Liver (tissue), 9 donors: ENCODE data around the gene BEST1. TPM values are rescaled to one million over a fixed set of nuclear protein-coding genes. Genes with fewer than 3 reads are reported as not detected.

Experiments
- DNase-seq: peaks from one replicate; pipeline ENCODE4 v3.0.0-alpha.2; 2017; ENCODE audit warnings: low spot score
- H3K27ac ChIP-seq, 2 donors: one replicate each; pipeline ENCODE4 v1.7.0; 2013; ENCODE audit warnings: inconsistent platforms in 2 of 2, low read length in 2 of 2, control low read depth in 1 of 2, low read depth in 1 of 2, mild to moderate bottlenecking in 1 of 2
- H3K27me3 ChIP-seq, 4 donors: one replicate each; pipeline versions ENCODE4 v1.6.1 to v1.7.0; 2013; ENCODE audit warnings: low read length in 3 of 4, inconsistent platforms in 1 of 4, mild to moderate bottlenecking in 1 of 4, moderate library complexity in 1 of 4; ENCODE audit not compliant: control insufficient read depth in 4 of 4, insufficient read depth in 4 of 4
- H3K36me3 ChIP-seq, 4 donors: one replicate each; pipeline versions ENCODE4 v1.6.1 to v1.7.0; 2013; ENCODE audit warnings: low read length in 3 of 4, mild to moderate bottlenecking in 3 of 4, low read depth in 1 of 4, moderate library complexity in 1 of 4; ENCODE audit not compliant: control insufficient read depth in 4 of 4, insufficient read depth in 3 of 4
- H3K4me1 ChIP-seq, 4 donors: one replicate each; pipeline versions ENCODE4 v1.6.1 to v1.7.0; 2013; ENCODE audit warnings: low read length in 3 of 4, mild to moderate bottlenecking in 3 of 4, moderate library complexity in 1 of 4; ENCODE audit not compliant: control insufficient read depth in 4 of 4, insufficient read depth in 4 of 4
- H3K4me3 ChIP-seq, 3 donors: one replicate each; pipeline versions ENCODE4 v1.6.1 to v1.7.0; 2013; ENCODE audit warnings: low read length in 3 of 3, control low read depth in 1 of 3, low read depth in 1 of 3, mild to moderate bottlenecking in 1 of 3
- H3K9ac ChIP-seq, 2 donors: one replicate each; pipeline ENCODE4 v1.7.0; 2013; ENCODE audit warnings: low read length in 2 of 2, mild to moderate bottlenecking in 2 of 2, moderate library complexity in 2 of 2, control low read depth in 1 of 2, low read depth in 1 of 2
- H3K9me3 ChIP-seq, 4 donors: one replicate each; pipeline versions ENCODE4 v1.6.1 to v1.7.0; 2013; ENCODE audit warnings: low read length in 3 of 4; ENCODE audit not compliant: control insufficient read depth in 4 of 4
- EGR1 ChIP-seq, 2 donors: IDR thresholded peaks; 2 replicates each; pipeline ENCODE4 v1.6.1; 2016 to 2018; ENCODE audit warnings: antibody characterized with exemption in 2 of 2, low read depth in 2 of 2
- FOXA1 ChIP-seq: IDR thresholded peaks from 2 replicates; pipeline ENCODE4 v1.6.1; 2016; ENCODE audit warnings: antibody characterized with exemption
- FOXA2 ChIP-seq: IDR thresholded peaks from 2 replicates; pipeline ENCODE4 v1.6.1; 2016; ENCODE audit warnings: antibody characterized with exemption
- GABPA ChIP-seq, 2 donors: IDR thresholded peaks in 1 of 2; conservative IDR thresholded peaks in 1 of 2; 2 replicates each; pipeline ENCODE4 v1.6.1; 2016; ENCODE audit warnings: antibody characterized with exemption in 2 of 2, mild to moderate bottlenecking in 1 of 2, moderate library complexity in 1 of 2
- HNF4A ChIP-seq, 2 donors: conservative IDR thresholded peaks; 2 replicates each; pipeline ENCODE4 v1.6.1; 2016; ENCODE audit warnings: antibody characterized with exemption in 2 of 2, mild to moderate bottlenecking in 2 of 2
- HNF4G ChIP-seq: IDR thresholded peaks from 2 replicates; pipeline ENCODE4 v1.6.1; 2016; ENCODE audit warnings: antibody characterized with exemption
- JUND ChIP-seq, 2 donors: IDR thresholded peaks; 2 replicates each; pipeline ENCODE4 v1.6.1; 2016; ENCODE audit warnings: antibody characterized with exemption in 2 of 2
- RXRA ChIP-seq, 2 donors: IDR thresholded peaks; 2 replicates each; pipeline ENCODE4 v1.6.1; 2017 to 2018; ENCODE audit warnings: antibody characterized with exemption in 2 of 2, mild to moderate bottlenecking in 1 of 2
- SP1 ChIP-seq: IDR thresholded peaks from 2 replicates; pipeline ENCODE4 v1.6.1; 2018; ENCODE audit warnings: antibody characterized with exemption, mild to moderate bottlenecking
- TAF1 ChIP-seq: conservative IDR thresholded peaks from 2 replicates; pipeline ENCODE4 v1.6.1; 2016; ENCODE audit warnings: antibody characterized with exemption, mild to moderate bottlenecking
- YY1 ChIP-seq: IDR thresholded peaks from 2 replicates; pipeline ENCODE4 v1.6.1; 2016; ENCODE audit warnings: antibody characterized with exemption, mild to moderate bottlenecking
- WGBS: extraction: QIAGEN DNeasy Blood & Tissue Kit; methylation state at CpG from one replicate; pipeline ENCODE4 v1.1.7; 2013; 5-methylcytosine and 5-hydroxymethylcytosine counted together
- polyA plus RNA-seq, 2 donors: library from polyadenylated mRNA; stranded (reverse) in 1 of 2; unstranded in 1 of 2; fragments of 200-250 nt in 1 of 2; fragments of >200 nt in 1 of 2; fragmentation: Nextera tagmentation in 1 of 2; extraction: Ambion mirVana in 1 of 2; gene quantifications; one replicate each; pipeline versions ENCODE4 v1.2.1 to v1.2.3, GENCODE V29; 2013 to 2015
- total RNA-seq, 2 donors: library from RNA; depleted of rRNA; stranded (reverse); fragments of >200 nt; gene quantifications; one replicate each; pipeline ENCODE4 v1.2.3, GENCODE V29; 2014
- TF ChIP-seq, protein P1 (sequence below): IDR thresholded peaks from 2 replicates; pipeline ENCODE4 v1.6.1; 2016; ENCODE audit warnings: antibody characterized with exemption
- TF ChIP-seq, protein P2 (sequence below): fragments of 150-350 bp; IDR thresholded peaks from 2 replicates; pipeline ENCODE4 v1.5.1; 2017; ENCODE audit warnings: improper control_type of control experiment, low read depth, low read length; ENCODE audit not compliant: missing input control
- TF ChIP-seq, protein P3 (sequence below): IDR thresholded peaks from 2 replicates; pipeline ENCODE4 v1.6.1; 2016; ENCODE audit warnings: antibody characterized with exemption
- donor health status: healthy.
- donor health status: healthy.
- donor health status: healthy.
- donor health status: healthy.
- donor health status: healthy.

BEST1 gene
- total and polyA plus RNA-seq, 4 donors, result 0.22 to 1.6 (median 1.1) TPM

DNA sequence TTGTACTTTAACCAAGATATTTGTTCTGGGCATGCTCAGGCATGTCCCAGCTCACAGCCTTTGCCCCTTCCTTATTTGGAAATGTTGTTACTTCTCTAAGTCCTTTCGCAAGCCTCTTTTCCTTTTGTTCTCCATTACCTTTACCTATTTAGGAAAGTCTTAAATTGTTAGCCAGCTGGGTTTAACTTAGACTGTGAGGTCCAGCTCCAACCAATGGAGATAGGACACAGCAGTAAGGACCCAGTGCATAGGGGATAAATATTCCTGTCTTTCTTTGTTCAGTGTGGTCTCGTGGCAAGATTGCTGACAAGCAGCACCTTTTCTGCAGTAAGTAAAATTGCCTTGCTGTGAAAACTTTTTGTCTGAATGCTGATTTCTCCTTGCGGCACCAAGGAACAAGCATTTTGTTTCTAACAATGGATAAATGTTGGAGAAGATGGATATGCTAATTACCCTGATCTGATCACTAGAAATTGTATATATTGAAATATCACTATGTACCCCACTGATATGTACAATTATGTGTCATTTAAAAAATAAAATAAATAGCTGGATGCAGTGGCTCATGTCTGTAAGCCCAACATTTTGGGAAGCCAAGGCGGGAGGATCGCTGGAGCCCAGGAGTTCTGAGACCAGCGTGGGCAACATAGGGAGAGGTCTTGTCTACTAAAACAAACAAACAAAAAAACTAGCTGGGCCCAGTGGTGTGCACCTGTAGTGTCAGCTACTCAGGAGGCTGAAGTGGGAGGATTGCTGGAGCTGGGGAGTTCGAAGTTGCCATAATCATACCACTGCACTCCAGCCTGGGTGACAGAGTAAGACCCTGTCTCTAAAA is 49.2 kb downstream of the BEST1 start:
- Histone ChIP-seq H3K4me1 (peaks cover 11 to 28% (median 23%) of the 10 kb centered on the region in 4 donors), H3K36me3 (peaks cover 0 to 11% (median 4%) of the 10 kb centered on the region in 4 donors), H3K27me3 (no peaks in the 10 kb centered on the region), H3K27ac (no peak overlapping the region), H3K4me3 (no peak overlapping the region), H3K9ac (no peak overlapping the region), H3K9me3 (peaks cover 0 to 5% (median 3%) of the 10 kb centered on the region in 4 donors)
- no peak for TF ChIP-seq SP1
- no peak for TF ChIP-seq YY1
- no peak for TF ChIP-seq HNF4G
- TF ChIP-seq TAF1, result no peak
- no peak for TF ChIP-seq HNF4A (conservative IDR thresholded peaks at IDR 0.05)
- no peak for TF ChIP-seq EGR1 (IDR thresholded peaks at IDR 0.05; ENCODE audit: low read depth in 2 of 2)
- TF ChIP-seq, protein P1, sequence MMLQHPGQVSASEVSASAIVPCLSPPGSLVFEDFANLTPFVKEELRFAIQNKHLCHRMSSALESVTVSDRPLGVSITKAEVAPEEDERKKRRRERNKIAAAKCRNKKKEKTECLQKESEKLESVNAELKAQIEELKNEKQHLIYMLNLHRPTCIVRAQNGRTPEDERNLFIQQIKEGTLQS, result no peak
- no peak for TF ChIP-seq RXRA (IDR thresholded peaks at IDR 0.05)
- TF ChIP-seq, protein P2, sequence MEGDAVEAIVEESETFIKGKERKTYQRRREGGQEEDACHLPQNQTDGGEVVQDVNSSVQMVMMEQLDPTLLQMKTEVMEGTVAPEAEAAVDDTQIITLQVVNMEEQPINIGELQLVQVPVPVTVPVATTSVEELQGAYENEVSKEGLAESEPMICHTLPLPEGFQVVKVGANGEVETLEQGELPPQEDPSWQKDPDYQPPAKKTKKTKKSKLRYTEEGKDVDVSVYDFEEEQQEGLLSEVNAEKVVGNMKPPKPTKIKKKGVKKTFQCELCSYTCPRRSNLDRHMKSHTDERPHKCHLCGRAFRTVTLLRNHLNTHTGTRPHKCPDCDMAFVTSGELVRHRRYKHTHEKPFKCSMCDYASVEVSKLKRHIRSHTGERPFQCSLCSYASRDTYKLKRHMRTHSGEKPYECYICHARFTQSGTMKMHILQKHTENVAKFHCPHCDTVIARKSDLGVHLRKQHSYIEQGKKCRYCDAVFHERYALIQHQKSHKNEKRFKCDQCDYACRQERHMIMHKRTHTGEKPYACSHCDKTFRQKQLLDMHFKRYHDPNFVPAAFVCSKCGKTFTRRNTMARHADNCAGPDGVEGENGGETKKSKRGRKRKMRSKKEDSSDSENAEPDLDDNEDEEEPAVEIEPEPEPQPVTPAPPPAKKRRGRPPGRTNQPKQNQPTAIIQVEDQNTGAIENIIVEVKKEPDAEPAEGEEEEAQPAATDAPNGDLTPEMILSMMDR, result no peak
- TF ChIP-seq FOXA2, result no peak
- TF ChIP-seq, protein P3, sequence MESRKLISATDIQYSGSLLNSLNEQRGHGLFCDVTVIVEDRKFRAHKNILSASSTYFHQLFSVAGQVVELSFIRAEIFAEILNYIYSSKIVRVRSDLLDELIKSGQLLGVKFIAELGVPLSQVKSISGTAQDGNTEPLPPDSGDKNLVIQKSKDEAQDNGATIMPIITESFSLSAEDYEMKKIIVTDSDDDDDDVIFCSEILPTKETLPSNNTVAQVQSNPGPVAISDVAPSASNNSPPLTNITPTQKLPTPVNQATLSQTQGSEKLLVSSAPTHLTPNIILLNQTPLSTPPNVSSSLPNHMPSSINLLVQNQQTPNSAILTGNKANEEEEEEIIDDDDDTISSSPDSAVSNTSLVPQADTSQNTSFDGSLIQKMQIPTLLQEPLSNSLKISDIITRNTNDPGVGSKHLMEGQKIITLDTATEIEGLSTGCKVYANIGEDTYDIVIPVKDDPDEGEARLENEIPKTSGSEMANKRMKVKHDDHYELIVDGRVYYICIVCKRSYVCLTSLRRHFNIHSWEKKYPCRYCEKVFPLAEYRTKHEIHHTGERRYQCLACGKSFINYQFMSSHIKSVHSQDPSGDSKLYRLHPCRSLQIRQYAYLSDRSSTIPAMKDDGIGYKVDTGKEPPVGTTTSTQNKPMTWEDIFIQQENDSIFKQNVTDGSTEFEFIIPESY, result no peak
- TF ChIP-seq FOXA1, result no peak
- TF ChIP-seq GABPA (IDR thresholded peaks at IDR 0.05 in 1 of 2, conservative IDR thresholded peaks at IDR 0.05 in 1 of 2), result no peak
- DNase-seq, result no peak
- 96% methylated on average over 7 of the region's 7 CpGs for WGBS

DNA sequence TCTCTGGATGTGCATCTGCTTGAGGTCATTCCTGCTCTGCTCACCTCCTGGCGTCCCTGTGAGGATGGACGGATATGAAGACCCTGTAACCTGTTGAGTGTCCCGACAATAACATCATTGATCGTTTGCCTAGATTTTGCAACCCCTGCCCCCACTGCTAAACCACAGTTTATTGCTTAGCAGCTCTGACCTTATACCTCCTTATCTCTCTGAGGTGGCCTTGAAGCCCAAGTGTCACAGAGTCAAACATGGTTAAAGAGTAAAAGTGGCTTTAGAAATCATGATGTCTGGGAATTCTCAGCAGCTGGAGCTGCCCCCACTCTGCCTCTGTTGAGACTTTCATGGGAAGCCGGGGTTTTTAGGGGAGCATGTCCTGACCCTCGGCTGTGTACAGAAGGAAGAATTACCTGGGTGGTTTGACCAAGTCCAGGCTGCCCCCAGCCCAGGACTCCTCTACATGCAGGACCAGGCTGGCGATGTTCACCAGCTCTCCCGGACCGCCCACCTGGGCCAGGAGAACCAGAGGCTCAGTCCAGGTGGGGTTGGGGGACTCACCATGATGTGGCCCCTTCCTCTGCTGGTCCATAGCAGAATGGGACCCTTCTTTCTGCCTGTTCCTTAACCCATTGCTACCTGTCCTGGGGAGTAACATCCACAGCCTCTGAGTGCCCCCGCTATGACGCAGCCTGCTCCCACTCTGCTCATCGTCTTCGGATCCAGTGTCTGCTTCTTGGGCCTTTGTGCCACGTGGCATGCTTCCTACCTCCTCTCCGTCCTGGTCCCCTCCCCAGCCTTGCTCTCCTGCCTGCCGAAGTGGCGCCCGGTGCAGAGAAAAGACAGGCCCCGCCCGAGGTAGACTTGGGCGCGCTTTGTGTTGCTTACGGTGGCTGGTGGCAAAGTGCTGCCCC is 50.6 kb downstream of the BEST1 start:
- Histone ChIP-seq H3K9ac (peak overlapping the region in 1 of 2 donors; percentile 21), H3K36me3 (peaks cover 0 to 11% (median 4%) of the 10 kb centered on the region in 4 donors), H3K9me3 (peaks cover 0 to 5% (median 3%) of the 10 kb centered on the region in 4 donors), H3K27me3 (no peaks in the 10 kb centered on the region), H3K27ac (peak overlapping the region; percentile 45 to 80), H3K4me3 (no peak overlapping the region), H3K4me1 (peaks cover 10 to 34% (median 26%) of the 10 kb centered on the region in 4 donors)
- peak in 1 of 2 donors; percentile 52 for TF ChIP-seq RXRA (IDR thresholded peaks at IDR 0.05)
- TF ChIP-seq JUND (IDR thresholded peaks at IDR 0.05), result no peak
- peak; percentile 28 to 43 for TF ChIP-seq HNF4A (conservative IDR thresholded peaks at IDR 0.05)
- 81% methylated on average over 23 of the region's 23 CpGs for WGBS
- no peak for DNase-seq
